ENCODE results near the gene DOCK2. TPM values are rescaled to one million over a fixed set of nuclear protein-coding genes. Genes with fewer than 3 reads are reported as not detected.
"Not testable (repeated sequence)": the region's sequence is repeated elsewhere in the genome, so short reads cannot be mapped to it uniquely, and the experiment has no call there.

The DOCK2 gene
- total RNA-seq, 1 donor from 2014 or later = 21.6 TPM

DNA sequence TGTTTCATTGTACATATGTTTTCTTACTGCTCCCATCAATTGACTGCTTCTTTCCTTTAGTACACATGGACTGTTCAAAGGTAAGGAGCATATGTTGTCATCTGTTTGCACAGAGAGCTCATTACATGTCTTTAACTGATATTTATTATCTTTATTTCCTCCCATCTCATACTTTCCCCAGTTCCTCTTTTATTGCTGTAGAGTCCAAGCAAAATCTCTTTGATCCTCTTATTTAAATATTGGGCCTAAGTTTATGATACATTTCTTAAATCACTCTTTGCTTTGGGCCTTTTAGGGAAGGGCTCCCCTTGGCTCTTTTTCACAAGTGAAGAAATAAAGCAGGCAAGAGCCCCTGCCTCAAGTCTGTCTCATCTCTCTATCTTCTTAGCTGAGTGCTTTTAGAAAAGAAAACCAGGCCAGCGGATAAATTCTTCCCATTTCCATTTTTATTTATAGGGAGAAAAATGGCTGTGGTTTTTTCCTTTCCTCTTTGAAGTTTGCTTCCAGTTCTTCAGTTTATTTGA, 152.4 kb downstream of the DOCK2 start:
- no peak for DNase-seq (ENCODE audit: low spot score)

DNA sequence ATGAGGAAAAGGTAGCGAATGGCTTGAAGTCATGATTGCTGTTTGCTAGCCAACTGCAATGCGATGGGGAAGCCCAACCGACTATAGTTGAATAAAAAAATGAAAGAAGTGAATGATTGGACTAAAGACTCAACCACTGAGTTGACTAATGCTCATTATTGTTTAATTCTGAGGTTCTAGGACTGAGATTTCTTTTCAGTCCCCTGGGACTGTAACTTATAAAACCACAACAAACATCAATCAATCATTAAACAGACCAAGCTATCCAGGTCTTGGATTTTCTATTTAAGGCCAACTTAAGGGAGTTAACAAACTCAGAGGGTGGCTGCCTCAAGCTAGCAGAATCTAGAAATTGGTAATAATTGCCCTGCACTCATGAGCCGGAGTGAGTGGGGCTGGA, 154.2 kb downstream of the DOCK2 start:
- DNase-seq (ENCODE audit: low spot score) = no peak

GRCh38 chr5:169795338-169795737, 158.3 kb downstream of the DOCK2 start:
- DNase-seq (ENCODE audit: low spot score) = no peak

GRCh38 chr5:169796731-169797130, 159.7 kb downstream of the DOCK2 start:
- DNase-seq (ENCODE audit: low spot score) = no peak

DNA sequence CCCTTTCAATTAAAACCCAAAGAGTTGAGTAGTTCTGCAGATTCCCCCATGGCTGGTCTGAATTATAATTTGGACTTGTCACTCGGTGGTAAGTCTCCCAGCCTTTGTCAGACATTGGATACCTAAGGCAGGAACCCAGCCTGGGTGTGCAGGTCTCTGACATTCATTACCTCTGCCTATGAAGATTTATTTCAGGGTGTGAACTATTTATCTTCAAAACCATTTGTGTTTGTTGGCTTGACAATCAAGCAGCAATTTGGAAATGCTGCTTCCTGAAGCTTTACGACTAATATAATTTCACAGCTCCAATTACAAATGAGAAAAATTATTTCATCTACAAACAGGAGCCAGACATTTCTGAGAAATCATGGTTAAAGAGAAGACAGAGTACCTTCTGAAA, 160.5 kb downstream of the DOCK2 start:
- DNase-seq (ENCODE audit: low spot score) = no peak

DNA sequence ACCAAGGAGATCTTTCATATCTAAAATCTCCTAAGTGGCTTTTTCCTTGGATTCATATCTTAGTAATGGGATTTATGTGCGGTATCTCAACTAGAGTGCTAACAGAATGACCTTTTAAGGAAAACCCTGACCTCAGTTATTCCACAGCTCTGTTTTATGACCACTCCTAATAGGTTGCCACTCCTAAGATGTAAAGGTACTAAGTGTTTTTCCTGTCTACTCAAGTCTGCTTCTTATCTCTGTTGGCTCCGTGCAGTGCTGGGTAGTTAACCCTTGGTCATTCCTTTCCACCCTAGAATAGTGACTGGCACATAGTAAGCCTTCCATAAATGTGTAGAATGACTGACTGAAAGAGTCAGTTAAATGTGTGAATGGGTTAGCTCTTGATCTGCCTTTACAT, 161.4 kb downstream of the DOCK2 start:
- DNase-seq (ENCODE audit: low spot score) = no peak

DNA sequence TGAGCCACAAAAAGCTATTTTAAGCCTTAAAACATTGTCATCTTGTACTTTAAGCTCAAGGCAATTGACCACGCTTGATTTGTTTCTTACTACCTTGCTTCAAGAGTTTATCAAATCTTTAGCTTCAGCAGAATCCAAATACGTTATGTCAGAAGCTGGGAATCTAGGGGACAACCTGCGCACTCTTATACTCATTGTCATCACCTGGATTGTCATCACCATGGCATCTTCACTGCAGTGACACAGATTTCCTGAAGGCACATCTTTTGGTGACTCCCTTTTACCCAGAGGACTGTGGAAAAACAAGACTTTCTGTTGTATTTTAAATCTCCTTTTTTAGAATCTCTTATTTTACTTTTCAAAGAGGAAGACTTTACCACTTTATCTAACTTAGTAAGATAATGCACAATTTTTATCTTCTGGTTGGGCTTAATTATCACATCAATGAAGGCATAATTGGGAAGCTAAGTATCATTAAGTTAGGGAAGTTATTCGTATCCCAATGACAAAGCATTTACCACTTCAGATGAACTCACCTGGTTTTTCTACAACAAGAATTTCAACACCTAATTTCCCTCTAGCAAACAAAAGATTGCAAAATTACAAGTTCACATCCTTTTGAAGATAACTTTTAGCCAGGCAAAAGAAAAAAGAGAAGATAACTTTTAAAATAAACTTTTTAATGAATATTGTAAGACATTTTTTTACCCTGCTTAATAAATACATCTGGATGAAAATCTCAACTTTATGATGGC, 162.0 kb downstream of the DOCK2 start:
- DNase-seq (ENCODE audit: low spot score) = no peak

- DNase-seq (ENCODE audit: low spot score) = no peak
Observed at GRCh38 chr5:169801324-169801777, 164.3 kb downstream of the DOCK2 start.

GRCh38 chr5:169801781-169802180, 164.7 kb downstream of the DOCK2 start:
- no peak for DNase-seq (ENCODE audit: low spot score)

DNA sequence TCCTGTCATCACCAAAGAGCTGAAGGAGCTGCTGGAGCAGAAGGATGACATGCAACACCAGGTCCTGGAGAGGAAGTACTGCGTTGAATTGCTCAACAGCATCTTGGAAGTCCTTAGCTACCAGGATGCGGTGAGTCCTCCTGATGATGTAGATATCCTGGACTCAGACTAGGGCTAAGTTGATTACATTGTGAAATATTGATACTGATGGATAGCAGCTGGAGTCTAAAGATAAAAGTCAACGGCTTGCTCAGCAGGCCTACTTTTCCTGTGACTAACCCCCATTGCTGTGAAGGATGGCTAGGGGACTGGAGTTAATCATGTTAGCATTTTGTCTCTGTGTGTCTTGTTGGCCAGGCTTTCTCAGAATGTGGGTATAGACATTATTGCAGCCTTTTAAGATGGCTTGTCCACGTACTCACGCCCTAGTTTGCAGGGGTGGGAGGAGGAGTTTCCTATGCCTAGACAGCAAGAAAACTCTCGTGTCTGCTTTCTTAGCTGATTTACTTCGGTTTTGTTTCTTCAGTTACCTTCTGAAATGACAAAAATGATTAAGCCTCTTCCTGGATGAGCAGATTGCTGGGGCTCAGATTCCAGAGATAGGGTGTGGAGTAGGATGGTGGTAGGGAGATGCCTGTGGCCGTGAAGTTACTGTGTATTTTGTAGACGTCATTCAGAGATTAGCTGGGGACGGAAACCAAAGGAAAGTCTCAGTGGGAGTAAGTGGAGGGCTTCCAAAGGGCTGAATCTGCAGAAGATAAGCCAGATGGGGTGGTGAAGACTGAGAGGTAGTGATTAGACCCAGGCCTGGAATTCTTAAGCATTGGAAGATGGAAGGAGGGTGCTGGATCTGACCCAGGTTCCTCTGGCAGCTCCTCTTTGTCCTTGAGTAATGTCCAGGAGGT, 166.3 kb downstream of the DOCK2 start:
- peak; percentile 27 for DNase-seq (ENCODE audit: low spot score)

- no peak for DNase-seq (ENCODE audit: low spot score)
Observed at GRCh38 chr5:169804861-169805260, 167.8 kb downstream of the DOCK2 start.

DNA sequence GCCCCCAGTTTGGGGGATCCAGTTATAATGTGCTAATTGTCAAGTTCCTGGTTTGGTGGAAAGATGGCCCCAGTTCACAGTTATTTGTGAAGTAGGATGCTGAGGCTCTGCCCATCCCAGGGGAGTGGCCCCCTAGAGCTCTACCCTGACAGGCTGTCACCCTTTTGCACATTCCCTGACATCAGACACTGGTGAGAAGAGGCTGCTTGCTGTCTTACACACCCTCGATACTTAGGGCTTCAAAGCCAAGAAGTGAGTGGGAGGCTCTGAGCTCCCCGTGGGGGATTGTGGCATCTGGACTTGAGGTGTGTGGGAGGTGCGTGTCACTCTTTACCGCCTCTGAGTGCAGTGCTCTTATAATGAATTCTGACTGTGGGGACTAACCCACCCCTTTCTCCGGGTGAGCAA, 168.5 kb downstream of the DOCK2 start:
- DNase-seq (ENCODE audit: low spot score) = no peak

GRCh38 chr5:169805937-169806700, 169.0 kb downstream of the DOCK2 start:
- DNase-seq (ENCODE audit: low spot score) = no peak

DNA sequence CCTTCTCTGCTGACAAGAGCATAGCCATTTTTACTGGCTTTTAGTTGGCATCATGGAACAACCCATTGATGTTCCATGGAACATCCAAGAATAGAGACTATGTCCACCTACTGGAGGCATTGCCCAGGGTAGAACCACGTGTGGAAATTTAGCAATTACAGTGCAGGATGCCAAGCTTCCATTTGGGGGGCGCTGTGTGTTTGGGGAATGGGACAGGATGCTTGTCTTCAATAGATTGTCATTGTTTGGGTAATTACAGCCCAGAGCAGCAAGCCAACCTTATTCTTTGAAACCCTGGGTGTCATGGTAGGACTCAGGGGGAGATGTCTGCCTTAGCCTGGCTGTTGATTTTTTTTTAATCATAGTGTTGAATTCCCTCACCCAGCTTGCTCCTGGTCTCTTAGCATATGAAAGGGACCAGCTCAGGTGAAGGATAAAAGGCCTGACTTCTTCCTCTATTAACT, 171.1 kb downstream of the DOCK2 start:
- no peak for DNase-seq (ENCODE audit: low spot score)

- not testable (repeated sequence) for DNase-seq (ENCODE audit: low spot score)
Observed at GRCh38 chr5:169808880-169809279, 171.8 kb downstream of the DOCK2 start.

DNA sequence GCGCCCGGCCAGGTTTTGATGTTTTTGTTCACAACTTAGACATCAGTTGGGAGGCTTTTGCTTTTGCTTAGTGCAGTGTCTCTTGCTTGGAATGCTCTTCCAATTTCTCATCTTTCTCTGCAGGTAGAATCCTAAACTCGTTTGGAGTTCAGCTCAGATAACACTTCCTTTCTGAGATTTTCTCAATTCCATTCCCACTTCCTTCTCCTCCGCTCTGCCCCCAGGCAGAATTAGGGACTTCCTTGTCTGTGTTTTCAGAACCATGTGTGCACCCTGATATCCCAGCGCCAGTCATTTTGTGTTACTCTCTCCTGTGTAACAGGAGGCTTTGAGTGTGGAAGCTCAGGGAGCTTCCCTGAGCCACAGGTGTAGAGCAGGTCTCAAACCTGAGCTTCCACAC, 172.2 kb downstream of the DOCK2 start:
- no peak for DNase-seq (ENCODE audit: low spot score)

DNA sequence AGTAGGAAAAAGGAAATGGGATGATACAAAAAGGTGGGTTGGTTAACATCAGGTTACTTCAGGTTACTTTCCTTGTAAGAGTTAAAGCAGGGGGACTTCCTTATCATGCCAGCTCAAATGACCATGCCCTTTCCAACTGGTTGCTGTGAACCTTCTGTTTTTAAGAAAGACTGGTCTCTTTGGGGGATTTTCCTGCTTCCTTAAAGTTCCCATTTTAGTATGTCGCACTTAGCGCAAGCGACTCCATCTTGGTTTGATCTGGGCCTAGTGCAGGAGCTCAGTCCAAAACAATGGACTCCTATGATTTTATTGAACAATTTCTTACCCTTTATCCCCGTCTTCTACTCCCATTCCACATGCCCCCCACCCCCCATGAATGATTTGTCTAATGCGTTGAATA, 173.4 kb downstream of the DOCK2 start:
- DNase-seq (ENCODE audit: low spot score) = no peak

DNA sequence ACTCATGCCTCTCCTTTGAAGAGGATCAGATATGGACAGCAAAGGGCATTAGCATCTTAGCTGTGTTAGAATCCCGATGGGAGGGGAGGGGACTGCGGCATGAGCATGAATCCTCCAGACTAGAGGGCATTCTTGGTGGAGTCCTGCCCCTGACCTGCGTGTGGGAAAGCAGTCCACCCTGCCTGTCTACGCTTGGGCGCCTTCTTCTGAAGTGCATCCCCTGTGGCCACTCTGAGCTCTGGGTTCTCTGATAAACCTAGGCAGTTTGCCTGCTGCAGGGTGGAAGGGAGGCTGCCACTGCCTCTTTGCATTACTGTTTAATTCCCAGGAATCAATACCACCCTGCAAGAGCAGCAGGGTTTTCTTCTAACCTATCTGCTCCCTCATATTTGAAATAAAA, 173.9 kb downstream of the DOCK2 start:
- DNase-seq (ENCODE audit: low spot score) = no peak

DNA sequence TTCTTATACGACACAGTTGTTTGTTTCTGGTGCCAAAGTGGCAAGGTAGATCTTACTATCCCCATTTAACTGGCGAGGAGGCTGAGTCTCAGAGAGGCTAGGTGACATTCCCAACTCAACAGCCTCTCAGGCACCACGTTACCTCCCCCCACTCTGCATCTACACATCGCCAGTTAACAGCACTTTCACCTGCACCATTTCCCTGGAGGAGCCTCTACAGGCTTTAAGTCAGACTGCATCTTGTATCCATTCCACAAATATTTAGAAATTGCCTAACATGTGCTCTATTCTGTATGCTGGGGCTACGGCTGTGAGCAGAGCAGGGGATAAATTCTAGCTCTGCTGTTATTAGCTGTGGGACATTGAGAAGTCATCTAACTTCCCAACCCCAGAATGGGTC, 174.6 kb downstream of the DOCK2 start:
- no peak for DNase-seq (ENCODE audit: low spot score)

- DNase-seq (ENCODE audit: low spot score) = no peak
Observed at GRCh38 chr5:169812786-169813185, 175.7 kb downstream of the DOCK2 start.

- no peak for DNase-seq (ENCODE audit: low spot score)
Observed at GRCh38 chr5:169814045-169814444, 177.0 kb downstream of the DOCK2 start.

DNA sequence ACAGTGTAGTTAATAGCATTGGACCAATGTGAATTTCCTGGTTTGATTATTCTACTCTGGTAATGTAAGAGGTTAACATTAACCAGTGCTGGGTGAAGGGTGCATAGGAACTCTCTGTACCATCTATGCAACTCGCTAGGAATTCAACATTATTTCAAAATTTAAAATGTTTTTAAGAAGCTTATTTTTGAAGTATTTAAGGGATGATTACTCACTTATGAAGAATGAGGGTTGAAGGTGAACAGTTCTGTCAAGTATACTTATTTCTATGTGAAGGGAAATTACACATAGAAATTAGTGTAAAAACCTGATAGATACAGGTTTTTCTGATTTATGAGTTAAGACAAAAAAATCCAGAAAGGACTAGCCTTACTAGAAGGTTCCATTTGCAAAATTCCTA, 177.4 kb downstream of the DOCK2 start:
- DNase-seq (ENCODE audit: low spot score) = no peak
